Measurements from ENCODE around the gene GRK5.
"Not testable (repeated sequence)": the region's sequence is repeated elsewhere in the genome, so short reads cannot be mapped to it uniquely, and the experiment has no call there.

The GRK5 gene

GRCh38 chr10:119225083-119225658, 17.8 kb downstream of the GRK5 start:
- no peak for DNase-seq

GRCh38 chr10:119227825-119228224, 20.5 kb downstream of the GRK5 start:
- DNase-seq: no peak

GRCh38 chr10:119231654-119232053, 24.3 kb downstream of the GRK5 start:
- DNase-seq: no peak

GRCh38 chr10:119232439-119232838, 25.1 kb downstream of the GRK5 start:
- DNase-seq: not testable (repeated sequence)

- DNase-seq: no peak
Observed at GRCh38 chr10:119233123-119233820, 25.9 kb downstream of the GRK5 start.

- no peak for DNase-seq
Observed at GRCh38 chr10:119233821-119234220, 26.4 kb downstream of the GRK5 start.

- no peak for DNase-seq
Observed at GRCh38 chr10:119235356-119235755, 28.0 kb downstream of the GRK5 start.

- DNase-seq: no peak
Observed at GRCh38 chr10:119237722-119238436, 30.5 kb downstream of the GRK5 start.

GRCh38 chr10:119238577-119238976, 31.2 kb downstream of the GRK5 start:
- no peak for DNase-seq

GRCh38 chr10:119239015-119239414, 31.6 kb downstream of the GRK5 start:
- not testable (repeated sequence) for DNase-seq

- not testable (repeated sequence) for DNase-seq
Observed at GRCh38 chr10:119239630-119240029, 32.3 kb downstream of the GRK5 start.

- DNase-seq: no peak
Observed at GRCh38 chr10:119241066-119241465, 33.7 kb downstream of the GRK5 start.

GRCh38 chr10:119242186-119242585, 34.8 kb downstream of the GRK5 start:
- no peak for DNase-seq

GRCh38 chr10:119243488-119243887, 36.1 kb downstream of the GRK5 start:
- DNase-seq: no peak

GRCh38 chr10:119243967-119244366, 36.6 kb downstream of the GRK5 start:
- DNase-seq: no peak

- DNase-seq: no peak
Observed at GRCh38 chr10:119245272-119245671, 37.9 kb downstream of the GRK5 start.

GRCh38 chr10:119246862-119247549, 39.6 kb downstream of the GRK5 start:
- DNase-seq: no peak

GRCh38 chr10:119247550-119247894, 40.2 kb downstream of the GRK5 start:
- DNase-seq: no peak

GRCh38 chr10:119248184-119248583, 40.8 kb downstream of the GRK5 start:
- no peak for DNase-seq

- no peak for DNase-seq
Observed at GRCh38 chr10:119248681-119249080, 41.3 kb downstream of the GRK5 start.

- no peak for DNase-seq
Observed at GRCh38 chr10:119250641-119251314, 43.4 kb downstream of the GRK5 start.

- no peak for DNase-seq
Observed at GRCh38 chr10:119251315-119251708, 43.9 kb downstream of the GRK5 start.

GRCh38 chr10:119252051-119252465, 44.7 kb downstream of the GRK5 start:
- no peak for DNase-seq
